Heart right ventricle (tissue), 16 donors: ENCODE measurements around the gene SERP1. TPM values are rescaled to one million over a fixed set of nuclear protein-coding genes. Genes with fewer than 3 reads are reported as not detected.

Experiments
- ATAC-seq, 8 donors: fragments of 200-7000 bp; cut with Tn5 transposase; one replicate each; pipeline ENCODE4 v1.9.1; 2020; ENCODE audit warnings: mild to moderate bottlenecking in 8 of 8, moderate library complexity in 8 of 8, moderate number of reproducible peaks in 1 of 8
- DNase-seq, 2 donors: peaks; one replicate each; pipeline ENCODE4 v3.0.0-alpha.2; 2020
- H3K27ac ChIP-seq, 10 donors: fragments of 200-600 bp; sonication (generic) in 2 of 10; one replicate each; pipeline versions ENCODE4 v1.5.0 to v1.8.0; 2020 to 2022; ENCODE audit warnings: mild to moderate bottlenecking in 3 of 10
- H3K27me3 ChIP-seq, 7 donors: fragments of 200-600 bp; one replicate each; pipeline ENCODE4 v1.8.0; 2021 to 2022; ENCODE audit warnings: mild to moderate bottlenecking in 2 of 7
- H3K36me3 ChIP-seq, 9 donors: fragments of 200-600 bp; sonication (generic) in 1 of 9; one replicate each; pipeline versions ENCODE4 v1.5.0 to v1.8.0; 2020 to 2022; ENCODE audit warnings: mild to moderate bottlenecking in 2 of 9
- H3K4me1 ChIP-seq, 9 donors: fragments of 200-600 bp; sonication (generic) in 1 of 9; one replicate each; pipeline versions ENCODE4 v1.5.0 to v1.8.0; 2020 to 2022; ENCODE audit warnings: mild to moderate bottlenecking in 4 of 9
- H3K4me3 ChIP-seq, 10 donors: fragments of 200-600 bp; sonication (generic) in 2 of 10; one replicate each; pipeline versions ENCODE4 v1.5.0 to v1.8.0; 2020 to 2022; ENCODE audit warnings: mild to moderate bottlenecking in 7 of 10, moderate library complexity in 2 of 10
- H3K9me3 ChIP-seq, 11 donors: fragments of 200-600 bp in 10 of 11; sonication (generic) in 2 of 11; one replicate each; pipeline versions ENCODE4 v1.5.0 to v1.8.0; 2013 to 2022; ENCODE audit warnings: mild to moderate bottlenecking in 2 of 11, control low read depth in 1 of 11, moderate library complexity in 1 of 11
- CTCF ChIP-seq, 9 donors: fragments of 200-600 bp; sonication (generic) in 2 of 9; IDR thresholded peaks; one replicate each; pipeline versions ENCODE4 v1.5.0 to v1.8.0; 2021 to 2022; ENCODE audit warnings: antibody characterized with exemption in 9 of 9, mild to moderate bottlenecking in 5 of 9, moderate library complexity in 1 of 9
- WGBS, 2 donors: extraction: QIAGEN DNeasy Blood & Tissue Kit; methylation state at CpG; one replicate each; pipeline ENCODE4 v1.1.7; 2013; ENCODE audit warnings: inconsistent platforms in 1 of 2; 5-methylcytosine and 5-hydroxymethylcytosine counted together
- intact Hi-C, 10 donors: fragments of 100-400 bp; cut with DNase I; formaldehyde crosslinking; loops; one replicate each; pipeline versions ENCODE4 v1.11.1 to v1.14.2; 2022
- polyA plus RNA-seq, 2 donors: library from polyadenylated mRNA; stranded (reverse); fragments of 200-250 nt; gene quantifications; one replicate each; pipeline ENCODE4 v1.2.3, GENCODE V29; 2013
- total RNA-seq, 10 donors: library from RNA; stranded (reverse); fragmentation: NEBNext Ultra II Directional in 3 of 10; extraction: Animal tissue kit (Norgen Biotek cat#: 25700) in 3 of 10; gene quantifications; one replicate each; pipeline versions ENCODE4 v1.2.1 to v1.2.4, GENCODE V29; 2021 to 2023
- donor health status: Arrhythmogenic right ventricular cardiomyopathy.
- donor health status: ischemic (EF 13 %, LVEDD 7.1; RV severe dilation, severe dysfunction).
- donor health status: healthy with polysubstance abuse.
- donor health status: DM: no; HTN: yes; CAD: no.
- donor health status: DM: no; HTN: no; CAD: no.
- donor health status: ischemic (EF 25% LVEDD 6.9; RV normal size, moderate dysfunction).
- donor health status: ischemic (EF 25% LVEDD 5.7; RV mildly dilated, moderate dysfunction).
- donor health status: healthy.
- donor health status: DM: yes; HTN: yes; CAD: no.
- donor health status: Ischemic cardiomyopathy.
- donor health status: ischemic (EF 35%, LVEDD 5.7; RV mildly dilated, moderate dysfunction).
- donor health status: nonischemic (EF 11% LVEDD 7.7; RV severe dilation, severe dysfunction).
- donor health status: DM: yes; HTN: yes; CAD: no.
- donor health status: PGD.
- donor health status: ischemic (EF 29% LVEDD 5.4; RV normal size, mild dysfunction).
- donor health status: nonischemic (EF 23%, LVEDD 6.1; RV moderate dilation, normal function).

SERP1 gene
- total and polyA plus RNA-seq, 12 donors: 17.5 to 79.0 (median 21.9) TPM

DNA sequence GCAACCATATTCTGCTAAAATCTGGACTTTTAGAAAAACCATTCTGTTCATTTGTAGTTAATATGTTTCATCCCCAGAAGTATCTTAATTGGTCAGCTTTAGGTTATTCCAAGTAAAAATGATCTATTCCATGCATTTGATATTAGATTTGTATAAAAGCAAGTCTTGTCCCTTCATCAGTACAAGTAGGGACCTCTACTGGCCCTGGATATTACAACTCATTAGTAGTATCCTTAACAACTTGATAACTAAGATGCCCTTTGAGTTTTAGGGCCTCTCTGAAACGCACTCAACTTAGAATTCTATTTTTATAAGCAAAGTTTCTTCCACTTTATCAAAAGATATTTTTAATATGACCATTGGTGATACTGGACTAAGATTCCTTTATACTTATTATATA is 31.6 kb upstream of the SERP1 start:
- Histone ChIP-seq H3K27ac (no peak overlapping the region), H3K4me3 (no peak overlapping the region), H3K36me3 (peaks cover 0 to 100% (median 24%) of the 10 kb centered on the region in 9 donors), H3K9me3 (no peaks in the 10 kb centered on the region), H3K4me1 (peaks cover 0 to 4% (median 0%) of the 10 kb centered on the region in 9 donors), H3K27me3 (no peaks in the 10 kb centered on the region)
- DNase-seq (no peak), ATAC-seq (no peak)
- peak in 3 of 9 donors; percentile 19 to 27 (median 27) for TF ChIP-seq CTCF (IDR thresholded peaks at IDR 0.05)
- intact Hi-C loops: no loop called here
- 26 to 39% methylated on average over 1 of the region's 1 CpG for WGBS, 2 donors

GRCh38 chr3:150567328-150567727 is 21.0 kb upstream of the SERP1 start:
- Histone ChIP-seq H3K4me3 (no peak overlapping the region), H3K9me3 (no peaks in the 10 kb centered on the region), H3K4me1 (no peaks in the 10 kb centered on the region), H3K27me3 (no peaks in the 10 kb centered on the region), H3K36me3 (peaks cover 0 to 100% (median 36%) of the 10 kb centered on the region in 9 donors), H3K27ac (no peak overlapping the region)
- TF ChIP-seq CTCF (IDR thresholded peaks at IDR 0.05): no peak
- no peak for DNase-seq
- intact Hi-C loops: no loop called here
- 91 to 100% methylated on average over 1 of the region's 1 CpG for WGBS, 2 donors
- ATAC-seq: no peak

DNA sequence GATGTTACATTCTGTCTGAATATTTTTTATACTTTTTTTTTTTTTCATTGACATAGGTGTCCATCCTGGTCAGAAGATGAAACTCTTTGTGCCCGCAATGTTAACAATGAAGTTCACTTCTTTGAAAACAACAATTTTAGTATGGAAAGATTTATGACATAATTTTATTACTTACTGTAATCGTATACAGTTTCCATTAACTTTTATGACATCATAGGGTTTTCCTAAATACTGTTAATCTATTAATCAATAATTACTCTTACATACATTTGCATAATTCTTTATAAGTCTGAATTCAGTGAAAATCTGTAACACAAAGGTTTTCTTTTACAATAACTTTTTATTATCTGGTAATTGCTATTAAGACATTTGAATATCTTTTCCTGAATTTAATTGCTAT is 17.9 kb upstream of the SERP1 start:
- 80 to 81% methylated on average over 2 of the region's 2 CpGs for WGBS, 2 donors
- H3K27me3 ChIP-seq: no peaks in the 10 kb centered on the region

DNA sequence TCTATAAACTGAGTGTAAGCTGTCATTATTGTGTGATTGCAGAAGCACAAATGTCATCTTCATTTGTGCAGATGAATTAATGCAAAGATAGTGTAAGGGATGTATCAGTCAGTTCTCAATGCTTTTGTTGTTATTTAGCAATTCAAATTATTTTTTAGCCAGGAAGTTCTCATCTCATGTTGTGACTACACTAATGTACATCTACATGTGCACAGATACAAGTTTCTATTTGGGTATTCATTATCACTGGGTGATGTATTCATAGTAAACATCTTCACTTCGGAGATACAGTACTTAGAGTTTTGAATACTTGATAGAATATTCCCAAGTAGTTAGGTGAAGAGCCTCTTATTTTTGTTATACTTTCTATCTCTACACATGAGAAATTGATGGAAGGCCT is 11.4 kb upstream of the SERP1 start:
- Histone ChIP-seq H3K4me1 (peaks cover 0 to 12% (median 6%) of the 10 kb centered on the region in 9 donors), H3K36me3 (peaks cover 0 to 93% (median 23%) of the 10 kb centered on the region in 9 donors), H3K27me3 (no peaks in the 10 kb centered on the region), H3K27ac (no peak overlapping the region), H3K4me3 (no peak overlapping the region), H3K9me3 (no peaks in the 10 kb centered on the region)
- WGBS, 2 donors: 52 to 57% methylated on average over 1 of the region's 1 CpG
- TF ChIP-seq CTCF (IDR thresholded peaks at IDR 0.05): no peak
- ATAC-seq (no peak), DNase-seq (no peak)
- intact Hi-C loops: loop anchor here in 1 of 10 donors (5.0 kb wide), 1 partner anchor 35 kb away; no protein-coding TSS in a partner anchor

More for the DNA sequence above, 17.9 kb upstream of the SERP1 start:
- Histone ChIP-seq H3K4me1 (no peaks in the 10 kb centered on the region), H3K27ac (no peak overlapping the region), H3K4me3 (no peak overlapping the region), H3K36me3 (peaks cover 0 to 93% (median 24%) of the 10 kb centered on the region in 9 donors), H3K9me3 (no peaks in the 10 kb centered on the region)
- ATAC-seq (no peak), DNase-seq (no peak)
- intact Hi-C loops: no loop called here
- no peak for TF ChIP-seq CTCF (IDR thresholded peaks at IDR 0.05)
